ENCODE results near the gene ADAT1.

DNA sequence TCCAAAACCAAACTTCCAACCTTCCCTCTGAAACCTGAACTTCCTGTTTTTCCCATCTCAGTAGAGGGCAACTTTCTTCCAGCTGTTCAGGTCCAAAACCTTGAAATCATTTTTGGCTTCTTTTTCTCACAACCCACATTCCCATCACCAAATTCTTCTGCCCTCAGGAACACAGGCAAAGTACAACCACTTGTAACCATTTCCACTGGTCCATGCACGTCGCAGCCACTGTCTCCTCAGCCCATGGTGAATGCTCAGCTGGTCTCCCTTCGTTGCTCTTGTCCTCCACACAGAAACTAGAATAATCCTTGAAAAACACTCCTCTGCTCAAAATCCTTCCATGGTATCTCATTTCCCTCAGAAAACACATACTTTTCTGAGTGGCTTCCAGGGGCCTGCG, 3.7 kb upstream of the ADAT1 start:
- no peak for TF ChIP-seq SUZ12 (IDR thresholded peaks at IDR 0.05; ENCODE audit: extremely low read depth, insufficient read depth, insufficient read length)
- TF ChIP-seq YY1 (IDR thresholded peaks at IDR 0.05; ENCODE audit: insufficient read depth, insufficient read length) = no peak
- no peak for TF ChIP-seq ZNF274 (IDR thresholded peaks at IDR 0.05; ENCODE audit: low read depth, low read length)
